ENCODE results near the gene ZBTB42. TPM values are rescaled to one million over a fixed set of nuclear protein-coding genes. Genes with fewer than 3 reads are reported as not detected.
A peak's percentile ranks its signal among the peaks of the same experiment; 100 is the strongest.

The ZBTB42 gene
- total and polyA plus RNA-seq, 2 of the 13 experiments (the other 11 are each of a cell fraction or from before 2014, with no cell fraction given), result 2.8 to 4.2 TPM

- TF ChIP-seq, protein P1, sequence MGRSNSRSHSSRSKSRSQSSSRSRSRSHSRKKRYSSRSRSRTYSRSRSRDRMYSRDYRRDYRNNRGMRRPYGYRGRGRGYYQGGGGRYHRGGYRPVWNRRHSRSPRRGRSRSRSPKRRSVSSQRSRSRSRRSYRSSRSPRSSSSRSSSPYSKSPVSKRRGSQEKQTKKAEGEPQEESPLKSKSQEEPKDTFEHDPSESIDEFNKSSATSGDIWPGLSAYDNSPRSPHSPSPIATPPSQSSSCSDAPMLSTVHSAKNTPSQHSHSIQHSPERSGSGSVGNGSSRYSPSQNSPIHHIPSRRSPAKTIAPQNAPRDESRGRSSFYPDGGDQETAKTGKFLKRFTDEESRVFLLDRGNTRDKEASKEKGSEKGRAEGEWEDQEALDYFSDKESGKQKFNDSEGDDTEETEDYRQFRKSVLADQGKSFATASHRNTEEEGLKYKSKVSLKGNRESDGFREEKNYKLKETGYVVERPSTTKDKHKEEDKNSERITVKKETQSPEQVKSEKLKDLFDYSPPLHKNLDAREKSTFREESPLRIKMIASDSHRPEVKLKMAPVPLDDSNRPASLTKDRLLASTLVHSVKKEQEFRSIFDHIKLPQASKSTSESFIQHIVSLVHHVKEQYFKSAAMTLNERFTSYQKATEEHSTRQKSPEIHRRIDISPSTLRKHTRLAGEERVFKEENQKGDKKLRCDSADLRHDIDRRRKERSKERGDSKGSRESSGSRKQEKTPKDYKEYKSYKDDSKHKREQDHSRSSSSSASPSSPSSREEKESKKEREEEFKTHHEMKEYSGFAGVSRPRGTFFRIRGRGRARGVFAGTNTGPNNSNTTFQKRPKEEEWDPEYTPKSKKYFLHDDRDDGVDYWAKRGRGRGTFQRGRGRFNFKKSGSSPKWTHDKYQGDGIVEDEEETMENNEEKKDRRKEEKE (IDR thresholded peaks at IDR 0.05), result no peak
- TF ChIP-seq ZNF382 (CRISPR knock-in tag; IDR thresholded peaks at IDR 0.05; ENCODE audit: borderline replicate concordance) (no peak), NFKBIZ (CRISPR knock-in tag; IDR thresholded peaks at IDR 0.05) (no peak), GMEB1 (CRISPR knock-in tag; IDR thresholded peaks at IDR 0.05; ENCODE audit: borderline replicate concordance) (no peak), FOSL1 (CRISPR knock-in tag; IDR thresholded peaks at IDR 0.05; ENCODE audit: borderline replicate concordance) (no peak), ZNF546 (CRISPR knock-in tag; conservative IDR thresholded peaks at IDR 0.05) (no peak), ZNF589 (CRISPR knock-in tag; conservative IDR thresholded peaks at IDR 0.05) (0 out of 2 replicates have a peak, but pooled peaks have one; percentile 52), TRIM24 (CRISPR knock-in tag; IDR thresholded peaks at IDR 0.05) (no peak), POLR2AphosphoS2 (IDR thresholded peaks at IDR 0.05; ENCODE audit: low read depth, low read length) (no peak; the same call in 1 of the 2 replicates), NBN (conservative IDR thresholded peaks at IDR 0.05) (no peak), ARNT (IDR thresholded peaks at IDR 0.05) (no peak), STAT5B (CRISPR knock-in tag; IDR thresholded peaks at IDR 0.05) (no peak), ZNF569 (CRISPR knock-in tag; IDR thresholded peaks at IDR 0.05; ENCODE audit: borderline replicate concordance) (no peak)
- TF ChIP-seq, protein P2, sequence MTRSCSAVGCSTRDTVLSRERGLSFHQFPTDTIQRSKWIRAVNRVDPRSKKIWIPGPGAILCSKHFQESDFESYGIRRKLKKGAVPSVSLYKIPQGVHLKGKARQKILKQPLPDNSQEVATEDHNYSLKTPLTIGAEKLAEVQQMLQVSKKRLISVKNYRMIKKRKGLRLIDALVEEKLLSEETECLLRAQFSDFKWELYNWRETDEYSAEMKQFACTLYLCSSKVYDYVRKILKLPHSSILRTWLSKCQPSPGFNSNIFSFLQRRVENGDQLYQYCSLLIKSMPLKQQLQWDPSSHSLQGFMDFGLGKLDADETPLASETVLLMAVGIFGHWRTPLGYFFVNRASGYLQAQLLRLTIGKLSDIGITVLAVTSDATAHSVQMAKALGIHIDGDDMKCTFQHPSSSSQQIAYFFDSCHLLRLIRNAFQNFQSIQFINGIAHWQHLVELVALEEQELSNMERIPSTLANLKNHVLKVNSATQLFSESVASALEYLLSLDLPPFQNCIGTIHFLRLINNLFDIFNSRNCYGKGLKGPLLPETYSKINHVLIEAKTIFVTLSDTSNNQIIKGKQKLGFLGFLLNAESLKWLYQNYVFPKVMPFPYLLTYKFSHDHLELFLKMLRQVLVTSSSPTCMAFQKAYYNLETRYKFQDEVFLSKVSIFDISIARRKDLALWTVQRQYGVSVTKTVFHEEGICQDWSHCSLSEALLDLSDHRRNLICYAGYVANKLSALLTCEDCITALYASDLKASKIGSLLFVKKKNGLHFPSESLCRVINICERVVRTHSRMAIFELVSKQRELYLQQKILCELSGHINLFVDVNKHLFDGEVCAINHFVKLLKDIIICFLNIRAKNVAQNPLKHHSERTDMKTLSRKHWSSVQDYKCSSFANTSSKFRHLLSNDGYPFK (CRISPR knock-in tag; IDR thresholded peaks at IDR 0.05; ENCODE audit: borderline replicate concordance), result peak; percentile 57; the same call in 1 of the 2 replicates
- TF ChIP-seq, protein P3, sequence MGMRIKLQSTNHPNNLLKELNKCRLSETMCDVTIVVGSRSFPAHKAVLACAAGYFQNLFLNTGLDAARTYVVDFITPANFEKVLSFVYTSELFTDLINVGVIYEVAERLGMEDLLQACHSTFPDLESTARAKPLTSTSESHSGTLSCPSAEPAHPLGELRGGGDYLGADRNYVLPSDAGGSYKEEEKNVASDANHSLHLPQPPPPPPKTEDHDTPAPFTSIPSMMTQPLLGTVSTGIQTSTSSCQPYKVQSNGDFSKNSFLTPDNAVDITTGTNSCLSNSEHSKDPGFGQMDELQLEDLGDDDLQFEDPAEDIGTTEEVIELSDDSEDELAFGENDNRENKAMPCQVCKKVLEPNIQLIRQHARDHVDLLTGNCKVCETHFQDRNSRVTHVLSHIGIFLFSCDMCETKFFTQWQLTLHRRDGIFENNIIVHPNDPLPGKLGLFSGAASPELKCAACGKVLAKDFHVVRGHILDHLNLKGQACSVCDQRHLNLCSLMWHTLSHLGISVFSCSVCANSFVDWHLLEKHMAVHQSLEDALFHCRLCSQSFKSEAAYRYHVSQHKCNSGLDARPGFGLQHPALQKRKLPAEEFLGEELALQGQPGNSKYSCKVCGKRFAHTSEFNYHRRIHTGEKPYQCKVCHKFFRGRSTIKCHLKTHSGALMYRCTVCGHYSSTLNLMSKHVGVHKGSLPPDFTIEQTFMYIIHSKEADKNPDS (CRISPR knock-in tag; IDR thresholded peaks at IDR 0.05), result no peak
- TF ChIP-seq, protein P4, sequence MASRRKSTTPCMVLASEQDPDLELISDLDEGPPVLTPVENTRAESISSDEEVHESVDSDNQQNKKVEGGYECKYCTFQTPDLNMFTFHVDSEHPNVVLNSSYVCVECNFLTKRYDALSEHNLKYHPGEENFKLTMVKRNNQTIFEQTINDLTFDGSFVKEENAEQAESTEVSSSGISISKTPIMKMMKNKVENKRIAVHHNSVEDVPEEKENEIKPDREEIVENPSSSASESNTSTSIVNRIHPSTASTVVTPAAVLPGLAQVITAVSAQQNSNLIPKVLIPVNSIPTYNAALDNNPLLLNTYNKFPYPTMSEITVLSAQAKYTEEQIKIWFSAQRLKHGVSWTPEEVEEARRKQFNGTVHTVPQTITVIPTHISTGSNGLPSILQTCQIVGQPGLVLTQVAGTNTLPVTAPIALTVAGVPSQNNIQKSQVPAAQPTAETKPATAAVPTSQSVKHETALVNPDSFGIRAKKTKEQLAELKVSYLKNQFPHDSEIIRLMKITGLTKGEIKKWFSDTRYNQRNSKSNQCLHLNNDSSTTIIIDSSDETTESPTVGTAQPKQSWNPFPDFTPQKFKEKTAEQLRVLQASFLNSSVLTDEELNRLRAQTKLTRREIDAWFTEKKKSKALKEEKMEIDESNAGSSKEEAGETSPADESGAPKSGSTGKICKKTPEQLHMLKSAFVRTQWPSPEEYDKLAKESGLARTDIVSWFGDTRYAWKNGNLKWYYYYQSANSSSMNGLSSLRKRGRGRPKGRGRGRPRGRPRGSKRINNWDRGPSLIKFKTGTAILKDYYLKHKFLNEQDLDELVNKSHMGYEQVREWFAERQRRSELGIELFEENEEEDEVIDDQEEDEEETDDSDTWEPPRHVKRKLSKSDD (CRISPR knock-in tag; IDR thresholded peaks at IDR 0.05; ENCODE audit: low read depth), result no peak
Observed at GRCh38 chr14:104768437-104769323, 32.2 kb upstream of the ZBTB42 start (continued).

Data from HepG2 (cell line).